GM10248 (cell line): ENCODE results near the gene SLC12A9.
"Not testable (repeated sequence)": the region's sequence is repeated elsewhere in the genome, so short reads cannot be mapped to it uniquely, and the experiment has no call there.

Experiments used
- CTCF ChIA-PET: fragments of 300-600 bp; sonication (Branson Sonifier 250); formaldehyde crosslinking; extraction: SDS; loops from one replicate; lab custom pipeline; 2021; ENCODE audit warnings: antibody characterized with exemption; lab: Yijun Ruan, JAX
- POLR2A ChIA-PET: fragments of 350-650 bp; sonication (Branson Sonifier 250); formaldehyde crosslinking; extraction: SDS; loops from one replicate; lab custom pipeline; 2020; ENCODE audit warnings: antibody characterized with exemption; lab: Yijun Ruan, JAX
- DNase-seq: peaks from one replicate; pipeline ENCODE4 v3.0.0; 2012; ENCODE audit errors: extremely low spot score
- TF ChIP-seq, protein P1 (sequence below): IDR thresholded peaks from 2 replicates; pipeline ENCODE4 v1.5.1; 2012; ENCODE audit warnings: mild to moderate bottlenecking, low read depth; ENCODE audit errors: extremely low read depth, missing control alignments, control extremely low read depth

Gene SLC12A9

DNA sequence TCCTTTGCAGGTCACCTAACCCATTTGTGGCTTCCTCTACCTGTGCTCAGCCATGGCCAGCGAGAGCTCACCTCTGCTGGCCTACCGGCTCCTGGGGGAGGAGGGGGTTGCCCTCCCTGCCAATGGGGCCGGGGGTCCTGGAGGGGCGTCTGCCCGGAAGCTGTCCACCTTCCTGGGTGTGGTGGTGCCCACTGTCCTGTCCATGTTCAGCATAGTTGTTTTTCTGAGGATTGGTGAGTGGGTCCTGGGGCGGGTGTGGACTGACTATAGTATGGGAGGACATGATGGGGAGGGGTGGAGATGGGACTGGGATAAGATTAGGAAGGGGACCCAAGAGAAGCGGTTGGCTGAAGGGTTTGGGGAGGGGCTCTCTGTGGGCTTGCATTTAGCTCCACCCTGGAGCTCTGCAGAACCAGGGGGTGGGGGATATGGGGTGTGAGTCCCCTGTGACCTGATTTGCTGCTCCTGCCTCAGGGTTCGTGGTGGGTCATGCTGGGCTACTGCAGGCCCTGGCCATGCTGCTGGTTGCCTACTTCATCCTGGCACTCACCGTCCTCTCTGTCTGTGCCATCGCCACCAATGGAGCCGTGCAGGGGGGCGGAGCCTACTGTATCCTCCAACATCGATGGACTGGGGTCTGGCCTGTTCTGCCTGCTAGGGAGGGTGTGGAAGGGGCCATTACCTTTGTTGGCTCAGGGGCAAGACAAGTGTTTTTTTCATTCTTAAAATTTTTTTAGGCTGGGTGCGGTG, 1.8 kb downstream of the SLC12A9 start:
- no peak for DNase-seq
- ChIA-PET POLR2A (no interaction called here), CTCF (interaction anchor here (1.0 to 7.7 kb wide), 5 partner anchors 10 to 161 kb away, joined by 3 to 188 read pairs (median 4); partner anchors contain the start of gene POP7)
- TF ChIP-seq, protein P1, sequence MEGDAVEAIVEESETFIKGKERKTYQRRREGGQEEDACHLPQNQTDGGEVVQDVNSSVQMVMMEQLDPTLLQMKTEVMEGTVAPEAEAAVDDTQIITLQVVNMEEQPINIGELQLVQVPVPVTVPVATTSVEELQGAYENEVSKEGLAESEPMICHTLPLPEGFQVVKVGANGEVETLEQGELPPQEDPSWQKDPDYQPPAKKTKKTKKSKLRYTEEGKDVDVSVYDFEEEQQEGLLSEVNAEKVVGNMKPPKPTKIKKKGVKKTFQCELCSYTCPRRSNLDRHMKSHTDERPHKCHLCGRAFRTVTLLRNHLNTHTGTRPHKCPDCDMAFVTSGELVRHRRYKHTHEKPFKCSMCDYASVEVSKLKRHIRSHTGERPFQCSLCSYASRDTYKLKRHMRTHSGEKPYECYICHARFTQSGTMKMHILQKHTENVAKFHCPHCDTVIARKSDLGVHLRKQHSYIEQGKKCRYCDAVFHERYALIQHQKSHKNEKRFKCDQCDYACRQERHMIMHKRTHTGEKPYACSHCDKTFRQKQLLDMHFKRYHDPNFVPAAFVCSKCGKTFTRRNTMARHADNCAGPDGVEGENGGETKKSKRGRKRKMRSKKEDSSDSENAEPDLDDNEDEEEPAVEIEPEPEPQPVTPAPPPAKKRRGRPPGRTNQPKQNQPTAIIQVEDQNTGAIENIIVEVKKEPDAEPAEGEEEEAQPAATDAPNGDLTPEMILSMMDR: no peak

DNA sequence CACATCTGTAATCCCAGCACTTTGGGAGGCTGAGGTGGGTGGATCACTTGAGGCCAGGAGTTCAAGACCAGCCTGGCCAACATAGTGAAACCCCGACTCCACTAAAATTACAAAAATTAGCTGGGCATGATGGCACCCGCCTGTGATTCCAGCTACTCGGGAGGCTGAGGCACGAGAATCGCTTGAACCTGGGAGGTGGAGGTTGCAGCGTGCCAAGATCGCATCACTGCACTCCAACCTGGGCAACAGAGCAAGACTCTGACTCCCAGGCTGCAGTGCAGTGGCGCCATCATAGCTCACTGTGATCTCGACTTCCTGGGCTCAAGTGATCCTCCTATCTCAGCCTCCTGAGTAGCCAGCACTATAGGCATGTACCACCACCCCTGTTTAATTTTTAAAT, 2.4 kb downstream of the SLC12A9 start:
- POLR2A ChIA-PET, DNase-seq: not testable (repeated sequence)
- CTCF ChIA-PET: interaction anchor here (1.5 to 5.2 kb wide), 4 partner anchors 9 to 162 kb away, joined by 3 to 77 read pairs (median 8); partner anchors contain the start of gene POP7

DNA sequence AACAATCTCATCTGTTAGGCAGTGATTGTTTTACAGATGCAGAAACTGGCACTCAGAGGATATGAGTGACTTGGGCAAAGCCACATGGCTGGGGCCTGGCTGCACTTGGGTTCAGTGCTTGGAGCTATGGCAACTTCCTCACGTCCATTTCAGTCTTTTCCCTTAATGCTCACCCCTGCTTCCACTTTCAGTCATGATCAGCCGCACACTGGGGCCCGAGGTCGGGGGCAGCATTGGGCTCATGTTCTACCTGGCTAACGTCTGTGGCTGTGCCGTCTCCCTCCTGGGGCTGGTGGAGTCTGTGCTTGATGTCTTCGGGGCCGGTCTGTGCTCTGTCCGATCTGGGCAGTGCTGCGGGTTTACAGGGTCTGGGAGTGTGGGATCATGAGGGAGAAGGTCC, 3.0 kb downstream of the SLC12A9 start:
- DNase-seq: no peak
- ChIA-PET POLR2A (interaction anchor here (0.5 kb wide), 1 partner anchor 14 kb away, joined by 6 read pairs; no protein-coding TSS in a partner anchor), CTCF (interaction anchor here (1.3 to 3.2 kb wide), 2 partner anchors 55 to 337 kb away, joined by 3 to 13 read pairs; no protein-coding TSS in a partner anchor)
- TF ChIP-seq, protein P1: no peak

DNA sequence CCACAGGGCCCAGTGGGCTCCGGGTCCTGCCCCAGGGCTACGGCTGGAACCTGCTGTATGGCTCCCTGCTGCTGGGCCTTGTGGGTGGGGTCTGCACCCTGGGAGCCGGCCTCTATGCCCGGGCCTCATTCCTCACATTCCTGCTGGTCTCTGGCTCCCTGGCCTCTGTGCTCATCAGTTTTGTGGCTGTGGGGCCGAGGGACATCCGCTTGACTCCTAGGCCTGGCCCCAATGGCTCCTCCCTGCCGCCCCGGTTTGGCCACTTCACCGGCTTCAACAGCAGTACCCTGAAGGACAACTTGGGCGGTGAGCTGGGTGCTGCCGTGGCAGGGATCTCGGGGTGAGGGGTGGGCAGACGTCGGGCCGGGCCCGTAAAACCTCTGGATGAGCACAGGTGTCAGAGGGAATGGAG, 4.4 kb downstream of the SLC12A9 start:
- POLR2A ChIA-PET: no interaction called here
- no peak for DNase-seq
- CTCF ChIA-PET: interaction anchor here (1.3 to 3.2 kb wide), 2 partner anchors 57 to 336 kb away, joined by 3 to 13 read pairs; no protein-coding TSS in a partner anchor
- TF ChIP-seq, protein P1: no peak

- ChIA-PET POLR2A (no interaction called here), CTCF (no interaction called here)
- DNase-seq: no peak
- TF ChIP-seq, protein P1: no peak
Measured at GRCh38 chr7:100859856-100860255, 7.3 kb downstream of the SLC12A9 start.

- POLR2A ChIA-PET: no interaction called here
Measured at GRCh38 chr7:100860702-100861615, 8.4 kb downstream of the SLC12A9 start.

More at GRCh38 chr7:100860702-100861615, 8.4 kb downstream of the SLC12A9 start:
- DNase-seq: no peak
- CTCF ChIA-PET: interaction anchor here (1.3 to 1.6 kb wide), 2 partner anchors 8 to 62 kb away, joined by 4 read pairs; partner anchors contain the start of gene SLC12A9
- TF ChIP-seq, protein P1: no peak
